Activated T-helper 1 cell treated with anti-CD3 and anti-CD28 coated beads, Interleukin-2, amount 50 U/mL, for 16 hours (primary cell): ENCODE data around the gene EIPR1.
"Not testable (repeated sequence)": the region's sequence is repeated elsewhere in the genome, so short reads cannot be mapped to it uniquely, and the experiment has no call there.

ENCODE experiments used
- DNase-seq, 2 donors: peaks; one replicate each; pipeline ENCODE4 v3.0.0-alpha.2; 2020; ENCODE audit warnings: low read depth in 1 of 2, low spot score in 1 of 2

EIPR1 gene

DNA sequence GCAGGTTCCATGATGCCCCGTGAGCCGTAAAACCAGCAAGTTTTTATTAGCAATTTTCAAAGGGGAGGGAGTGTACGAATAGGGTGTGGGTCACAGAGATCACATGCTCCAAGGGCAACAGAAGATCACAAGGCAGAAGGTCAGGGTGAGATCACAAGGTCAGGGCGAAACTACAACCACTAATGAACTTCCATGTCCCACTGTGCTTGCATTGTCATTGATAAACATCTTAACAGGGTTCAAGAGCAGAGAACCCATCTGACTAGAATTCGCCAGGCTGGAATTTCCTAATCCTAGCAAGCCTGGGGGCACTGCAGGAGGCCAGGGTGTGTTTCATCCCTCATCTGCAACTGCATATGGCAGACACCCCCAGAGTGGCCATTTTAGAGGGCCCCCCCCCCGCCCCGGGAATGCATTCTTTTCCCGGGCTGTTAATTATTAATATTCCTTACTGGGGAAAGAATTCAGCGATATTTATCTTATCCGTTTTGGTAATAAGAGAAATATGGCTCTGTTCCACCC lies 178.9 kb downstream of the EIPR1 start:
- not testable (repeated sequence) for DNase-seq

DNA sequence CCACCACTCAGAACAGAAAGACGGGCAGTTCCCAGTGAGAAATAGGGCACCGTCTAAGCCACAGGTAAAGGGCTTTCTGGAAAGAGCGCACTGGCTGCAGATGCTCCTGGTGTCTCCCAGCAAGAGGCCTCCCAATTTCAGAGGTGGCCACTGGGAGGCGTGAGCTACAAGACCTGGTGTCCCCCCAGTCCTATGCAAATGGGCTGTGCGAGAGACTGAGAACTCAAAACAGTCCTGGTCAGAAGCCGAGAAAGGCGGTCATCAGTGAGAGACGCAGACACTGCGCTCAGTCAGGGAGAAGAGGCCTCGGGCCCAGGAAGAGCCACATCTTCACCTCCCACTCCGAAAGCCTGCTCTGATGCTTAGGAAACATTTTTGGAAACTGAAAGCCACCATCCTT lies 179.5 kb downstream of the EIPR1 start:
- no peak for DNase-seq

DNA sequence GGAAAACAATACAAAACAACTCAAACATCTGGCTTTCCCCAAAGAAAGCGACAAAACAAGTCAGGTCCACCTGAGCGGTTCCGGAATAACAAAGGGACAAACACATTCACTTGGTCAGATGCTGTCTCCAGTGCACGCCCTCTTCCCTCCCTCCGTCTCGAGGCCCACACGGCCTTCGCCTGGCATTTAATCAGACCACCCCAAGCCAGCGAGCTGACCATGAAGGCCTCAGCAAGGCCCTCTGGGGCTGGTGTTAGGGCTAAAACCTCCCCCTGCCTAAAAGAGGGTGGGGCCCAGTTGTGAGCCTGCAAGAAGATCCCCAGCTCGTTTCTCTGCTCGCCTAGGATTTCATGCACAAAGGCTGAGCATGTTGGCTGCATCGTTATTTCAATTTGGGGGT lies 180.3 kb downstream of the EIPR1 start:
- DNase-seq = no peak

DNA sequence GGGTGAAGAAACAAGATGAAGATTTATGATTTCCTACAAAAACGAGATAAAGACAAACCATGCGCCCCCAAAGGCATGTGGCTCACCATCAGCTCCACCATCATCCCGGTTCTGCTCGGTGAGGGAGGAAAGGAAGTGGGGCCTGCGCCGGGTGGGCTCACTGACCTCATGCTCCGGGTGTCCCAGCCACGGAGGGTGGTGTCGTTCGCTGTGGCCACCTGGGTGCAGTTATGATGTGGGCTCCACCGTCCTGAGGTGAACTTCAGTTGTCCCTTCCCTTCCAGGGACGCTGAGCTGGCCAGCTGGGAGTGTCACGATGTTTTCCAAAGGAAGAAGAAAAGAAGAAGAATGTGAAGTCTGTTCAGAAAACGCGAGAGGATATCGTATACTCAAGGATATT lies 180.9 kb downstream of the EIPR1 start:
- DNase-seq = no peak

DNA sequence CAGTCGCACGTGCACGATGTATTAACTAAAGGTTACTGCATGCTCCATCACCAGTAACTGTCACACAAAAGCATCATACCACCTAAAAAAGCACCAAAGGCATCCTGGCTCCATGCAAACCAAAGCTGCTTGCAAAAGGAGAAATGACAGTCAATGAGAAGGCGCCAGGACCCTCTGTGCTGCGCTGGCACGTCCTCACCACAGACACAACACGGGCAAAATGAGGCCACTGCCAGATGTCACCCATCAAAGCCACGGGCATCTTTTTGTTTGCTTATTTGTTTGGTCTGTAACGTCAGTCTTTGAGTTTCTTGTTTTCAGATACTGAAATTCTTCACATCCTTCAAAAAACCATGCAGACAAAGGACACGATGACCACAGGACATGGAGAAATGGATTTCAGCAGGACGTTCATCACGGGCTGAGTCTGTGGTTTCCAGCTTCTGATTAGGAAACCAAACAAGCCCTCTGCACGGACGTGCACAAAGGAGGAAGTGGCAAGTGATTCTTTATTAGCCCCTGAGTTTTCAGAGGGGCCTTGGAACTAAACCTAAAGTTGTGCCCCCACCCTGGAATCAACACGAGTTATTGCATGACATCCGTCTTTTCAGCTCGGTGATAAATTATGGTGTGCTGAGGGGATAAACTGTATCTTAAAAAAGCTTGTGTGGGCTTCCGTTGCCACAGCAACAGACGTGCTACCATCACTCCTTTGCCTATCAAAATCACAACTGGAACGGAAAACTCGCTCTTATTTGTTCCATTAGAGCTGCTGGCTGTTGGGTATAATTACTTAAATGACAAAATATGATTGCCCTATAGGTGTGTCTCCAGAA lies 181.8 kb downstream of the EIPR1 start:
- no peak for DNase-seq

DNA sequence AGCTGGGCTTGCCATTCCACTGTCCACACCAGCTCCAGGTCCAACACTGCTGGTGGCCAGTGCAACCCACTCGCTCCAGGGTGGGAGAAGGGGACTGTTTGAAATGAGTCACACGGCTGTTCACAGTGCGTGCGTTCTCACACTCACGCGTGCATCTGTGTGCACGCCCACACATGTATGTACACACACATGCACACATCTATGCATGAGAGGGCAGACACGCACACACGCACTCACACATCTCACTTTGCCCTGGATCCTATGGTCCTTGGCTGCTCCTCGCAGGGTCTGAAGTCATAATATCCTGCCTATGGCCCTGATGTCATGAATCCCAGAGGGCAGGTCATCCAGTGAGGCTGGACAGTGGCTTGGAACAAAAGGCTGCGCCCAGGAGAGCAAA lies 182.8 kb downstream of the EIPR1 start:
- no peak for DNase-seq

DNA sequence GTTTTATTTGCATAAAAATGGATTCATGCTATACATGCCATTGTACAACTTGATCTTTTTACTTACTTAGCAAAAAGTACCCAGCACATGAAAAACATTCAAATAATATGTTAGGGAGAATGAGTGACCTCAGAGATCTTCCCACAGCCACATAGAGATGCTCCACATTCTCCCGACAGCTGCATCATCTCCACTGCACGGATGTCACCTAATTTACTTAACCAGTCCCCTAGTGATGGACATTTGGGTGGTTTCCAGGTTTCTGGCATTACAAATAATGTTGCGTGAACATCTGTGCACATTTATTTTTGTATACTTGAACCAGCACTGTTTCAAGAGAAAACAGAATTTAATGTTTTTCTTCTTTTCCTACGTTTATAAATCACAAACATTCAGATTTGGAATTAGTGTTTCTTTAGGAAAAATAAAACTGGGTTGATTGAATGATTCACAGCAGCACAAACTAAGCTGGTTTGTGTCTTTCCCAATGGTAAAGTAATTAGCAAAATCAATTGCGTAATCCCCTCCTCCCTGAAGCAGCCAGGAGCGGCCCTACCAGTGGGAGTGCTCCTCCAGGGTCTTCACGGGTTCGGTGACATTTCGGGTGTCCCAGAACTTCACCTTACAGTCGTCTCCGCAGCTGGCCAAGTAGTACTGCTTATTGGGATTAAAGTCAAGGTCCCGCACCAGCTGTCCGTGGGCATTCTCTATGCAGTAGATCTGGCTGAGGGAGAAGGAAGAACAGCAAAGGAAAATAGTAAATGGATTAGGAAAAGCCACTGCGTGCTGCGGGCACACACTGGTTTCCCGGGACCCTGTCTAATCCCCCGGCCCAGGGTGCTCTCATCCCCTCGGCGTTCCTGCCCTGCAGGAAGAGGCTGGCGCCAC lies 183.9 kb downstream of the EIPR1 start:
- DNase-seq = no peak

DNA sequence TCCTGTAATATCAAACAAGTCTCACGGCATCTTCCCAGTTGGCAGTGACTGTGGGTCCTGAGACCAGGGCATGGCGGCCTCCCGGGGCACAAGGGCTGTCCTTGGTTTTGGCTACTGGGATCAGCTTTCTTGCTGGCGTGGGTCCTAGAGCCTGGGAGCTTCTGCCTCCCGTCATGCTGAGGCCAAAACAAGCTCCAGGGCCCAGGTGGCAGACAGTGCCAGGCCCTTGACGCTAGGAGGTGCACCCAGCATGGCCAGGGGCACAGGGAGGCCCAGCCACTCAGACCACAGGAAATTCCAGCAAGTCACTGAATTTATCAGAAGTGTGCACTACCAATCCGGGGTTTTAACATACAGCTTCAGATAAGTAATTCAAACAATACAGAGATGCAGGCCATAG lies 184.7 kb downstream of the EIPR1 start:
- DNase-seq = no peak

DNA sequence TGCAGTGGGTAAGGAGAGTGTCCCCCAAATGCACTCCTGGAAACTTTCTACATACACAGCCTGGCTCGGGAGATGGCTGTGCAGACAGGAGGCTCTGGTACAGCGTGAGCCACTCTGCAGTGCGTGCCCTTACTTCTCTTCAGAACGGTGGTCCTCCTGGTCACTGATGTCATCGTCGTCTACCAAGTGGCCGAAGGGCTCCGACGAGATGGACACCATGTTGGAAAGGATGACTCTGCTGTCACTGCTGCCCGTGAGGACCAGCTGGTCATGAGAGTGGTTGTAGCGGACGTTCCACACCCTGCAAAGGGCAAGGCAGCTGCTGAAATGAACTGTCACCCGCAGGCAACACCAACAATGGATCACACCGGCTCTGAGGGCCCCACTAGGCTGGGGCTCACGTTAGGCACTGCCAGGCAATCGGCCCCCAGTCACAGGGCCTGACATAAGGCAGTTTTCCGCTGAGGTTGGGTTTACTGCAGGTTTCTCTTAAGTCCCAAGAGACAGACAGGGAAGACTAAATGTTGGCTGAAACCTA lies 185.3 kb downstream of the EIPR1 start:
- DNase-seq = no peak

DNA sequence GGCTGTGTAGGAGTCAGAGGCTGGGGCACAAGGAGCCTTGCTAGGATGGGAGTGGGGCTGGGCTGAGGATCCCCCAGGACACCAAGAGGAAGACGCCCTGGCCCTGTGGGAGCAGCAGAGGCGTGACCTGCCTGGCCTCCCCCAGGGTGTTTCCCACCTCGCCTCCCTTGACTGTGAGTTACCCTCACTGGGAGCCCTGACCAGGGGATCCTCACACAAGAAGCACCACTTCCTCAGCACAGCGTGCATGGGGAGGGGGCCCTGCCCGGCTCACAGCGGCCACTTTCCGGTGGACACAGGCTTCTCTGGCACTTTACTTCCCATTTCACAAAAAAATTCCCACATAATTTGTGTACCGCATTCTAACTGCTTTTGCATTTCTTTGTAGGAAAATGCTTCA lies 187.7 kb downstream of the EIPR1 start:
- no peak for DNase-seq

DNA sequence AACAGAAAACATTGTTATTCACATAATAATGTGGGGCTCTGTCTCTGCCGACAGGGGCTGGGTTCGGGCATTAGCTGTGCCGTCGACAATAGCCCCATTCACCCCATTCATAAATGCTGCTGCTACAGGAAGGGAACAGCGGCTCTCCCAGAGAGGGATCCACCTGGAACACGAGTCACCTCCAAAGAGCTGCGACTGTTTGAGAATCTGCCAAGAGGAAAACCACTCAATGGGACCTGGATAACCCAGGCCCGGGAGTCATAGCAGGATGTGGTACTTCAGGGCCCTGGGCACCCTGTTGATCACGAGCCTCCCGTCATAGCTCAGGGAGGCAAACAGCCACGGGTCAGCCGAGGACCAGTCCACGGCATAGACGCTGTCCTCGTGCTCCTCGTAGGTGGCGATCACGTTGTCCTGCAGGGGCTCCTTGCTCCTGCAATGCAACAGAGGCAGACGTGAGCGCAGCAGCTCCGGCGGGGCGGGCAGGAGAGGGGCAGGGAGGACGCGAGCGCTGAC lies 188.5 kb downstream of the EIPR1 start:
- DNase-seq = no peak

DNA sequence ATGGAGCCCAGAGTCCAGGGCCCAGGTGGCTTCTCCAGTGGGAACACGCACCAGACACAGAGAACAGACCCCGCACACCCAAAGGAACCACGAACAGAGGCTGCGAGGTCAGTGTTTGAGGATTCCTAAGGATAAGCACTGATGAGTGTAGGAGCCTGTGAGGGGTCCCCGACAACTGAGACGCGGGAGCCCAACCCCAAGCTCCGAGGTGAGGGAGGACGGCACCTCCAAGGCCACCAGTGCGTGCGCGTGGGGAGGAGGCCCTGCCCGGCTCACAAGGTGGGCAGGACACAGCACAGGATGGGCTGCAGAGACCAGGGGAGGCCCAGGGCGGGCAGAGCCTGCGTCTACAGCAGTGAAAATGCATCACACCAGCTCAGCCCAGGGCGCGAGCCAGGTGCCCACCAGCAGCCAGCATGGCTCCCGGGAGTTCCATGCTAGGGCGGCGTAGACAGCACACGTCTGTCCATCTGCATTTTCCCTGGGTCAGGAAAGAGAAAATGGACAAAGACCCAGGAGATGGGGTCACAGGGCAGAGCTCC lies 189.1 kb downstream of the EIPR1 start:
- no peak for DNase-seq

DNA sequence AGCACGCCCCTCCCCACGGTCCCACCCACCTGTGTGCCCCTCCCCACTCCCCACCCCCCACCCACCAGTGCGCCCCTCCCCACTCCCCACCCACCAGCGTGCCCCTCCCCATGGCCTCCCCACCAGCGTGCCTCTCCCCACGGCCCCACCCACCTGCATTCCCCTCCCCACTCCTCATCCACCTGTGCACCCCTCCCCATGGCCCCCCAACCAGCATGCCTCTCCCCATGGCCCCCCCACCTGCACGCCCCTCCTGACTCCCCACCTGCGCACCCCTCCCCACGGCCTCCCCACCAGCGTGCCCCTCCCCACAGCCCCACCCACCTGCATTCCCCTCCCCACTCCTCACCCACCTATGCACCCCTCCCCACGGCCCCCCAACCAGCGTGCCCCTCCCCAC lies 190.2 kb downstream of the EIPR1 start:
- DNase-seq = no peak

DNA sequence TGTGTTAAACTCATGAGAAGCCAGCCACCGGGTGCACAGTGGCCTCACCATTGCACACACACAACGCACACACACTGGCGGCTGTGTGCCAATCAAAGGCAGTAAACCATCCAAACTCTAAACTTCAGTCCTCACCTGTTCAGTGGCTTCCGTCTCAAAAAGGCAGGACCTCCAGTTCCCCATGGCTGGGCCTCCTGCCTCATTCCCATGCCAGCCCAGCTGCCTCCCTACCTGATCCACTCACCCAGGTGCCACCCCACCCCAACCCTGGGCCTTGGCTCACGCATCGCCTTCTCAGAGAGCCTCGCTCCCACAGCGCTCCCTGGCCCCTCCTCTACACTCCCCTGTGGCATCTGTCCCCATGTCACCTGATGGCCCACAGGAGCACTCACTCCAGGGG lies 190.9 kb downstream of the EIPR1 start:
- DNase-seq = no peak

DNA sequence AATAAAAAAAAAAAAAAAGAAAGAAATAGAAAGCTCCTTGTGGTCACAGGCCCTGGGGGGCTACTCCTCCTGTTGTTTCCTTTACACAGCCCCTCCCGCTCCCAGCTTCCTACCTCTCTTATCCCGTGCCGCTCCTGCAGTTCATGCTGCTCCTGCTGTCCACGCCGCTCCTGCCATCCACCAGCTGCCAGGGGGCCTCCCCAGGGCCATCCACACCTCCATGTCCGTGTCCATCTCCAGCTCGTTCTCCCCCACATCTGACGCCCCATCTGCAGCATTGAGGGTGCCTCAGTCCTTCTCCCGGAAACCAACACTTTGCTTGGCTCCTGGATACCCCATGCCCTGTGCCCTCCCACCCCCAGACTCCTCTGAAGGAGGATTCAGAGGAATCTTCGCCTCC lies 191.7 kb downstream of the EIPR1 start:
- no peak for DNase-seq

DNA sequence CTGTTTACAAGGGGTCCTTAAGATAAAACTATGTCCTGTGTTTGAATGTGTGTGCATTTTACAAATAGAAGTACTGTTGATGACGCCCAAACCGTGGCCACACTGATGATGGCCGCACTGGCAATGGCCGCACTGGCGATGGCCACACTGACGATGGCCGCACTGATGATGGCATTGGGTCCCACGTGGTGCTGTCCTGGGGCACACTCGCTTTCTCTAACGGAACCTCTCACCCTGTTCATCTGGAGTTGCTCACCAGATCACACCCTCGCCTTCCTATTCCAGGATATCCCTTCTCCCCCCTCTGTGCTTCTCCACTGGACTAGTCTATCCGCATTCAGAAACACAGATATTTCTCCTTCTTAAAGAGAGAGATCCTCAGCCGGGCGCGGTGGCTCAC lies 192.4 kb downstream of the EIPR1 start:
- DNase-seq = no peak

DNA sequence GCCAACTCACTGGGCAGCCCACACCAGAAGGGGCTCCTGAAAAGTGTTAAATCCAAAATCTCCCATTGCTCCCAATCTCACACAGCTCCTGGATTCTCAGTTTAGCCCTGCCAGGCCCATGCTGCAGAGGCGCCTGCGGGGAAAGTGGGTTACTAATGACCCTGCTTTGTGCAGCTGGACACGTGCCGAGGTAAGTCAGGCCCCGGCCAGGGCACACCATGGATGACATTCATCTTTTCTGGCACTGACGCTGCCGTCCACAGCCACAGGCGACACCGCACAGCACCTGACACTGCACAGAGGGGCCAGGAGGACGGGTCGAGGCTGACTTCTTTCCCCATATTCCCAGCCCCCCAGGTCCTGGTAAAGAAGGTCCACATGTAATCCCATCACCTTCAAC lies 193.5 kb downstream of the EIPR1 start:
- DNase-seq = no peak

DNA sequence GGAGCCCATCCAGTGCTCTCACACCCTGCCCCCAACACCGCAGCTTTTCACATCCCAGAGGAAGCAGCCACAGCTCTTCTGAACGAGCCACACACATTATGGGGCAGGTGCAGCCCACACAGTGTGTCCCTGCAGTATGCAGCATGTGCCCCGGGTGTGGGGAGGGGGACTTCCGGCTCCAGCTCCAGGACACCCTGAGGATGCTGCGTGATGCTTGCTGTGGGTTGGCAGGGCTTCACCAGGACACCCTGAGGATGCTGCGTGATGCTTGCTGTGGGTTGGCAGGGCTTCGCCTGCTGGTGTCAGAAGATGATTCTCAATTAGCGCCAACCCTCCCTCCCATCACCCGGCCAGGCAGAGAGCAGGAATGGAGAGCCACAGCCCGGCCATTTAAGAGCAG lies 193.9 kb downstream of the EIPR1 start:
- DNase-seq = no peak

DNA sequence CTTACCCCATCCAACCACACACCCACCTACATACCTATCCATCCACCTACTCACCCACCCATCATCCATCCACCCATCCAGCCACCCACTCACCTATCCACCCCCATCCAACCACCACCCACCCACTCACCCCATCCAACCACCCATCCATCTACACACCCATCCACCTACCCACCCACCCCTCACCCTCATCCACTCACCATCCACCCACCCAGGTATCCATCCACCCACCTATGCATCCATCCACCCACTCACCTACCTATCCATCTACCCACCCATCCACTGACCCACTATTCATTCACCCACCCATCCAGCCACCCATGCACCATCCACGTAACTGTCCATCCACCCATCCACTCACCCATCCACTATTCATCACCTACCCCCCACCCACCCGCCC lies 194.8 kb downstream of the EIPR1 start:
- no peak for DNase-seq

DNA sequence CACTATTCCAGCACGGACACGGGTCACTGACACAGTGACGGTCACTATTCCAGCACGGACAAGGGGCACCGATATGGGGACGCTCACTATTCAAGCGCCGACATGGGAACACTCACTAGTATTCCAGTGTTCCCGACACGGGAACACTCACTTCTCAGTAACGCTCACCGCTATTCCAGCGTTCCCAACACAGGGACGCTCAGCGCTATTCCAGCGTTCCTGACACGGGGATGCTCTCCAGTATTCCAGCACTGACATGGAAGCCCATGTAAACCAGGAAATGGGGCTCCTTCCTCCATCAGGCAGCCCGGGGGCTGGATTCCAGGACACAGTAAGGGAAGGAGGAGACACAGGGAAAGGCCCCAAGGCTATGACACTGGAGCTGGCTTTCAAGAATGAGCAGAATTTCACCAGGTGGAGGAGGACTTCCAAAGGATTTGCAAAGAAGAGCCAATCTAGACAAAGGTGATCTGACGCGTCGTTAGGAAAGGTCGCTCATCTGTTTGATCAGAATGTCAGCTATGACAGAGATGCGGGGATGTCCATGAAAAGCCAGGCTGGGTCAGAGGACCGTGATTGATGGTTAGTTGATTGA lies 196.1 kb downstream of the EIPR1 start:
- DNase-seq = no peak

DNA sequence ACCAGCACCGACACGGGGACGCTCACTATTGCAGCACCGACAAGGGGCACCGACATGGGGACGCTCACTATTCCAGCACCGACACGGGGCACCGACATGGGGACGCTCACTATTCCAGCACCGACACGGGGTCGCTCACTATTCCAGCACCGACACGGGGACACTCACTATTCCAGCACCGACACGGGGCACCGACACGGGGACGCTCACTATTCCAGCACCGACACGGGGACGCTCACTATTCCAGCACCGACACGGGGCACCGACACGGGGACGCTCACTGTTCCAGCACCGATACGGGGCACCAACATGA lies 196.8 kb downstream of the EIPR1 start:
- DNase-seq = not testable (repeated sequence)
